ENCODE results near the gene BNC2.

BNC2 gene

GRCh38 chr9:16755467-16756160 lies 114.9 kb downstream of the BNC2 start:
- no peak for DNase-seq (ENCODE audit: low read depth)

DNA sequence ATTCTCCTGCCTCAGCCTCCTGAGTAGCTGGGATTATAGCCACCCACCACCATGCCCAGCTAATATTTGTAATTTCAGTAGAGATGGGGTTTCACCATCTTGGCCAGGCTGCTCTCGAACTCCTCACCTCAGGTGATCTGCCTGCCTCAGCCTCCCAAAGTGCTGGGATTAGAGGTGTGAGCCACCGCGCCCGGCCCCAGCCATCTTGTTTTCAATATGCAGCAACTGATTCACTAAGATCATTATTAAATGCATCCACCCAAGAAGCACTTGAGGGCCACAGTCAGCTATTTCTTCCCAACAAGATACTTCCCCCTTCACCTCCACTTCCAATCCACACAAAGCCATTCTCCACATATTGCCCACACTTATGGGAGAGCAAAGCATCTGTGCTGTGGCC lies 115.8 kb downstream of the BNC2 start:
- DNase-seq (ENCODE audit: low read depth) = no peak

DNA sequence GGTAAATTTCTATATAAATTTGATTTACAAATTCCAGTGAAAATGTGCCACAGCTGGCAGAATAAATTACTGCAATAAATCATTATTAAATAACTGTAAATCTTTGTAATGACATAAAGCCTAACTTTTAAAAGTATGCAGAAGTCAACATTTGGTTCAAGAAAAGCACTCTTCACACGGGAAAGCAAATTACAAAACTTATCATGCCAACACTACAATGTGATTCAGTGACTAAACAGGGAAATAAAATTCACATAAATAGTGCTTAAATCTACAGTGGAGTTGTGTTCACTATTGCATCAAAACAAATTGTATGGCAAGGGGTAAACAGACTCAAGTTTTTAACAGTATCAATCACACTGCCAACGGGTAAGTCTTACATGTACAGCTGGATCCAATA lies 117.2 kb downstream of the BNC2 start:
- DNase-seq (ENCODE audit: low read depth) = no peak

DNA sequence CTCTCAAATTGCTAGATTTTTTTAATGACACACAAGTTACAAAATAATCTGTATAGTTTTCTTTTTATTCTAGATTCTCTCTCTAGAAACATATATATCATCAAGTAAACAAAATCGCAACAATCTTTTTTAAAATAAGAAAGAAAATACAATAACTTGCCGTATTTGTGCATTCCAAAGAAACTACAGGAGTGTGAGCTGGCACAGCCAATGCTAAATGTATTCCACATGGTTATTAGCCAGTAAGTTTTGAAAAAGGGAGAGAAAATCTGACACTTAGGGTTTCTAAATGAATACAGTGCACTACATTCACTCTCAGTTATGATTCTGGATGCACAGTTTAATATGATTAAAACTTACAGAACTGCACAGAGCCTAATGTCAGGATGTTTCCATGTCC lies 117.9 kb downstream of the BNC2 start:
- no peak for DNase-seq (ENCODE audit: low read depth)

DNA sequence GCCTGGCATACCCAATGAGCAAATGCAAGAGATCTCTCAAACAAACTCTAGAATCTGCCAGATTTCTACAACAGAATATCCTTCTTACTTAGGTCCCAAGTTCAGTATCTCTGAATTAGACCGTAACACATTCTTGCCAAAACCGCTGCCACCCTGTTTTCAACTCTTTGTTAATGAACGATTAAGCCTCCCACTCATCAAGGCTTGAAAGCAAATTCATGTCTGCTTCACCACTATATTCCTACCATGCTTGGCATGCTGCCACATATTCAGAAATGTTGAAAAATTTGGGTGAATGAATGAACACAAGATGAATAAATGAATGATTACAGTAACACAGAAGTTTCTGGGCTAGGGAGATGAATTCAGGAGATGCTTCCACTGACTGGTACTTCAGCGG lies 119.9 kb downstream of the BNC2 start:
- DNase-seq (ENCODE audit: low read depth) = no peak

- DNase-seq (ENCODE audit: low read depth) = no peak
Observed at GRCh38 chr9:16745359-16745758, 125.1 kb downstream of the BNC2 start.

GRCh38 chr9:16744394-16744793 lies 126.1 kb downstream of the BNC2 start:
- no peak for DNase-seq (ENCODE audit: low read depth)

GRCh38 chr9:16743375-16743774 lies 127.1 kb downstream of the BNC2 start:
- DNase-seq (ENCODE audit: low read depth) = no peak

GRCh38 chr9:16735001-16735400 lies 135.5 kb downstream of the BNC2 start:
- DNase-seq (ENCODE audit: low read depth) = no peak

GRCh38 chr9:16732546-16732945 lies 137.9 kb downstream of the BNC2 start:
- no peak for DNase-seq (ENCODE audit: low read depth)

DNA sequence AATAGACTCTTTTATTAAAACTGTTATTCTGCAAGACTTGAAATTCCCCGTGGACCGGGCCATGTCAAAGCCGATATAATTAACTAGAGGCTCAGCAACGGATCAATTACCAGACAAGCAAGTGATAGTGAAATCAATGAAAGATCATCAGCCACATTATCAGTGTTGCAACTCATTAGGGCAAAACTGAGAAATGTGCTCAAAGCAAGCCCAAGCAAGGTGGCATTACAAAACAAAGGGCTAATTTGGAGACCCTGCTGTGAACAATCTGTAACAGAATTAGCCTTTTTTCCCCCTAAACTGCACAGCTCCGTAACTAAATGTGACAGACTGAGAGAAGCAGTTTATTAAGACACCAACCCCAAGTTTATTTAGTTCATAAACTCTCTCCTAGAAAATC lies 140.3 kb downstream of the BNC2 start:
- DNase-seq (ENCODE audit: low read depth) = no peak

GRCh38 chr9:16729651-16730050 lies 140.8 kb downstream of the BNC2 start:
- no peak for DNase-seq (ENCODE audit: low read depth)

GRCh38 chr9:16728137-16728508 lies 142.3 kb downstream of the BNC2 start:
- no peak for DNase-seq (ENCODE audit: low read depth)

DNA sequence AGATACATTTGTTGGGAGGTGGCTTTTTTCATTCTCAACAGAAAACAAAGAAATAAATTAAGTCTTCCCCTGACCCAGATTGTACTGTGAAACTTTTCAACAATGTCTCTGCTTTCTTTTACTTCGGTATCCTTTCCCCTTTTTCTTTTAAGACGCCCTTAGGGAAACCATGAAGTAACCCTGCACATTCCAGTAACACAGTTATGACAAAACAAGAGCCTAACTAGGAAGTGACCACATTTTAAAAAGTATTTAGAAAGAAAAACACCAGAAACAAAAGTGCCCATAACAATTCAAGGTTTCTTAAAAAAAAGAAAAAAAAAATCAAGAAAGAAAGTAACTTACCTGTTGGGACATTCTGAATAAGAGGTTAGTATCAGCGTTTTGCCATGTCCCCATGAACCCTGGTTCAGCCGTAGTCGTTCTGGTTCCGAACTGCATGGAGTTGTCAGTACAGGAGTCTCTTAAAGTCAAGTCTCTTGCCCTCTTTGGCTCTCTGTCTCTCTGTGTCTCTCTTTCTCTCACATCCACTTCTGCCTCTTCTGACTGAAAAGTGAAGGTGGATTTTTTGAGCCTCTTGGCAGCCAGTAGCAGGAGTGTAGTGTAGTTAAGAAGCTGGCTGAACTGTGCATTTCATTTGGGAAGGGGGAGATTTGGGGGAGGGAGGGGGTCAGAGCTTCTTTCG lies 142.9 kb downstream of the BNC2 start:
- no peak for DNase-seq (ENCODE audit: low read depth)

DNA sequence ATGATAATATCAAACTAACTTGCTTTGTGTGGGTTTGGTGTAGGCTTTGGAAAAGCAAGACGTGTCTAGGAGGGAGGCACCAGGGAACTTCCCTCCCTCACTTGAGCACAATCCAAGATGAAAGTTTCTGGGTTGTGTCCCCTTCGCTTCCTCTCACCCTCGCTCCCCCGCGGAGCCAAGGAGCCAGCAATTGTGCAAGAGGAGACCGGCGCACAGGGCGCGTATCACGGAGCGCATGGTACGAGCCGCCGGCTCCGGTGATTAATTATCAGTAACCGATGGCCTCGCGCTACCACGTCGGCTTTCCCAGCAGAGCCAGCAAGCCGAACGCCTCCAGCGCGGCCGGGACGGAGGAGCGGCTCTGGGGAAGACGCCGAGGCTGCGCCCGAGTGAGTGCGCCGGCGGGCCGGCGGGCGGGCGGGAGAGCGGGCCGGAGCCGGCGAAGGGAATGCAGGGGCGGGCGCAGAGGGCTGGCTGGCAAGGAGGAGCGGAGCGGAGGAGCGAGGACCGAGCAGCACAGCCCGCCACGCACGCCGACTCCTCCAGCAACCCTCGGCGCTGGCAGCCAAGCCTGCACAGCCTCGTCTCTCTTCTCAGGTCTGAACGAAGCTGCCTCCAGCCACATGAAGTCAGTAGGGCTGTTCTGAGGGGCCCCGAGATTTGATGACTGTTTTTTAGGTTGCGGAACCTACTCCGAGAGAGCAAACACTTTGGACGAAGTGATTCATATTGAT lies 143.6 kb downstream of the BNC2 start:
- no peak for DNase-seq (ENCODE audit: low read depth)

- no peak for DNase-seq (ENCODE audit: low read depth)
Observed at GRCh38 chr9:16726029-16726428, 144.4 kb downstream of the BNC2 start.

GRCh38 chr9:16725066-16725465 lies 145.4 kb downstream of the BNC2 start:
- no peak for DNase-seq (ENCODE audit: low read depth)

DNA sequence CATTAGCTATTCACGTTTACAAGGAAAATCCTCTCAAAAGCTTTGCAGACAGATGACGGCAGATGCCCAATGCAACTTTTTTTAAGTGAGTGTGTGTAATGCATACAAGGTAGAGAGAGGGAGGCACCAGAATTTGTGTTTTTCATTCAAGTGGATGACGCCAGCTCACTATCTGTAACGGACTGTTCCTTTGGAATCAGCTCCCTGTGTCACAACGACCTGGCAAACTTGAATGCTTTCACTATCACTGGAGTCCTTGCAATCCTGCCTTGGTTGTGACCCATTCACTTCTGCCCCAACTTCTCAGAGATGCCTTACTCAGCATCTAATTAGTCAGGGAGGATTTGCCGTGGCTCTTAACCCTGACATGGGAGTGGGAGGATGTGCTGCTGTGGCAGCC lies 148.5 kb downstream of the BNC2 start:
- DNase-seq (ENCODE audit: low read depth) = no peak

GRCh38 chr9:16720386-16720785 lies 150.1 kb downstream of the BNC2 start:
- no peak for DNase-seq (ENCODE audit: low read depth)

DNA sequence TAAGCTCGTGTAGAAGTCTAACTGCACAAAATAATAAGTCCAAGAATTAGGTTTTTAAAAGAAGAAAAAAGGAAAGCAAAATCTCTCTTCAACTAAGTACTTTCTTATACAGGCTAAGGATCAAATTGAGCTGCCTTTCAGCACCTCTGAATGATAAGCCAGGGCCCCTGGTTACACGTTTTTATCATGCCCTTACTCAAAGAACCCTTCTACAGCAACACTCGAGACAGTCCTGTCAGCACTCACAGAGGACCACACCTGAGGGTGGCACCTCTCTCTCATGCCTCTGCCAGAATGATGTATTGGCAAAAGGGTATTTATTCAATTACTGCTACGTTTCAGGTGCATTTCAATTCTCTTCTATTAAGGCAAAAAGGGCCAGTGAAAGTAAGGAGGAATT lies 150.5 kb downstream of the BNC2 start:
- no peak for DNase-seq (ENCODE audit: low read depth)

- DNase-seq (ENCODE audit: low read depth) = no peak
Observed at GRCh38 chr9:16718952-16719351, 151.5 kb downstream of the BNC2 start.

DNA sequence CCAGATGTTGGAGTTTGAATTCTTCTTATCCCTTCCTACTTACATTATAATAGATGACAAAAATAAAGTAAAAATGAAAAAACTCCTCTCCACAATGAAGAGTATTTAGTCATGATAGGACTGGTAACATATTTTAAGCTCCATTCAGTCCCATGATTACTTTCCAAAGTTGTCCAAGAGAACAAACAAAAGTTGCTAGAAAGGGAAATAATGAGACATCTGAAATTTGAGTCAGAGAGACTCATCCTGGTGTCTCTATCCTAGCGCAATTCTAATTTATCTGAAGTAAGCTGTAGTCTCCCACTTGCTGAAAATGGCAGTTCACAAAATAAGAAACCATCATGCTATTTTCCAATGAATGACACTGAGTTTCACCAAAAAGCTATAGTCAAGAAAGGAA lies 152.2 kb downstream of the BNC2 start:
- DNase-seq (ENCODE audit: low read depth) = no peak

GRCh38 chr9:16716601-16717000 lies 153.9 kb downstream of the BNC2 start:
- DNase-seq (ENCODE audit: low read depth) = no peak
